HCT116 (cell line): Measurements from ENCODE around the gene KCTD10.

Experiments used
- CBX3 ChIP-seq: IDR thresholded peaks from 2 replicates; pipeline ENCODE4 v1.6.1; 2012; ENCODE audit warnings: low read depth
- ELF1 ChIP-seq: IDR thresholded peaks from 2 replicates; pipeline ENCODE4 v1.6.1; 2012; ENCODE audit warnings: low read depth, borderline replicate concordance
- EZH2 ChIP-seq: fragments of 200-600 bp; sonication (generic); IDR thresholded peaks from 2 replicates; pipeline ENCODE4 v1.6.1; 2017; ENCODE audit warnings: antibody characterized with exemption, mixed run types
- EZH2phosphoT487 ChIP-seq: fragments of 200-600 bp; IDR thresholded peaks from 2 replicates; pipeline ENCODE4 v1.6.1; 2018; ENCODE audit warnings: antibody characterized with exemption, borderline replicate concordance
- POLR2AphosphoS5 ChIP-seq: IDR thresholded peaks from 2 replicates; pipeline ENCODE4 v1.6.1; 2011; ENCODE audit warnings: mild to moderate bottlenecking, low read depth, low read length, moderate library complexity
- ZFX ChIP-seq: fragments of 450-650 bp; IDR thresholded peaks from 2 replicates; pipeline ENCODE4 v1.6.1; 2017
- TF ChIP-seq, protein P1 (sequence below), 3 experiments: fragments of 200-600 bp in 1 of 3; sonication (generic) in 1 of 3; IDR thresholded peaks in 2 of 3; conservative IDR thresholded peaks in 1 of 3; 2 replicates each; pipeline ENCODE4 v1.5.1; 2012 to 2017; ENCODE audit warnings: low read depth in 2 of 3, low read length in 2 of 3, antibody characterized with exemption in 1 of 3, borderline replicate concordance in 1 of 3, control low read depth in 1 of 3, mild to moderate bottlenecking in 1 of 3, mixed read lengths in 1 of 3, mixed run types in 1 of 3, moderate library complexity in 1 of 3; ENCODE audit not compliant: insufficient read depth in 1 of 3
- TF ChIP-seq, protein P2 (sequence below): IDR thresholded peaks from 2 replicates; pipeline ENCODE4 v1.6.1; 2012
- TF ChIP-seq, protein P3 (sequence below): IDR thresholded peaks from 2 replicates; pipeline ENCODE4 v1.6.1; 2012; ENCODE audit warnings: low read depth
- TF ChIP-seq, protein P4 (sequence below): IDR thresholded peaks from 2 replicates; pipeline ENCODE4 v1.6.1; 2011; ENCODE audit warnings: mild to moderate bottlenecking, low read length, moderate library complexity; ENCODE audit not compliant: insufficient replicate concordance; ENCODE audit errors: extremely low read depth
- TF ChIP-seq, protein P5 (sequence below): IDR thresholded peaks from 2 replicates; pipeline ENCODE4 v1.6.1; 2012

DNA sequence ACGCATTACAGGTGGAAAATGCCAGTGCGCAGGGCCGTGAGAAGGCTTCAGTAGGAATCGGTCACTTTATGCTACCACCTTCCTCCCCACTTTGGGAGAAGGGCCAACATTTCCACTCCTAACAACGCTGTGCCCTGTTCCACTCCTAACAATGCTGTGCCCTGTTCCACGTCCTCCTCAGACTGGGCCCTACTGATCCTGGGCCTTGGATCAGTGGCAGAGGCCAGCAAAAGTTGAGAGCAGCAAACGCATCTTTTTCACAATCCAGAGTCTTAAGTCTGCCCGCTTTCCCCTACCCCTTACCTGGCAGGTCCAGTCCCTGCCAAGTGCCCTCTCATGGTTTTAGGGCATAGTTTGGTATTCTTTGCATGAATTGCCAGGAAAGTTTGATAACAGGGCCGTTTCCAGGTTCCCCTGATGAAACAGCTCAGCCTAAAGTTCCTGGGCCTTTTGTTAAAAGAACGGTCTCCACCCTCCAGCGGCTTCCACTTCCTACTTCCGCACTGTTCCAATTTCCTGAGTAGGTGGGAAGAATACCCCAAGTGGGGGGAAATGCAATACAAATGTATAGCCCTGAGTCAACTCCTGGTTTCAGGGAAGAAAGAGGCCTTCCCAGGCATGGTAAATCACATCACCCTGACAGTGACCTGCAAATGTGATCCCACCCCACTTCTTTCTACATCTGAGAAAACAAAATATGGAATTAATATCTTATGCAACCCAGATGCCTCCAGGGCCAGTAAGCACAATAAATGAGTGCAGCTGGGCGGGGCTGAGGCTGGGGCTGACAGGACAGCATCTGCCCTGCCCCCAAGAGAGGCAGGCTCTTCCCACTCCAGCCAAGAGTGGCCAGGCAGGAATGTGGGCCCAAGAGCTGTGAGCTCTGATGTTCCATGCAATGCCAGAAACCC, 15.0 kb downstream of the KCTD10 start:
- TF ChIP-seq, protein P1, sequence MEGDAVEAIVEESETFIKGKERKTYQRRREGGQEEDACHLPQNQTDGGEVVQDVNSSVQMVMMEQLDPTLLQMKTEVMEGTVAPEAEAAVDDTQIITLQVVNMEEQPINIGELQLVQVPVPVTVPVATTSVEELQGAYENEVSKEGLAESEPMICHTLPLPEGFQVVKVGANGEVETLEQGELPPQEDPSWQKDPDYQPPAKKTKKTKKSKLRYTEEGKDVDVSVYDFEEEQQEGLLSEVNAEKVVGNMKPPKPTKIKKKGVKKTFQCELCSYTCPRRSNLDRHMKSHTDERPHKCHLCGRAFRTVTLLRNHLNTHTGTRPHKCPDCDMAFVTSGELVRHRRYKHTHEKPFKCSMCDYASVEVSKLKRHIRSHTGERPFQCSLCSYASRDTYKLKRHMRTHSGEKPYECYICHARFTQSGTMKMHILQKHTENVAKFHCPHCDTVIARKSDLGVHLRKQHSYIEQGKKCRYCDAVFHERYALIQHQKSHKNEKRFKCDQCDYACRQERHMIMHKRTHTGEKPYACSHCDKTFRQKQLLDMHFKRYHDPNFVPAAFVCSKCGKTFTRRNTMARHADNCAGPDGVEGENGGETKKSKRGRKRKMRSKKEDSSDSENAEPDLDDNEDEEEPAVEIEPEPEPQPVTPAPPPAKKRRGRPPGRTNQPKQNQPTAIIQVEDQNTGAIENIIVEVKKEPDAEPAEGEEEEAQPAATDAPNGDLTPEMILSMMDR (IDR thresholded peaks at IDR 0.05 in 2 of 3, conservative IDR thresholded peaks at IDR 0.05 in 1 of 3; ENCODE audit: borderline replicate concordance in 1 of 3, insufficient read depth in 1 of 3, low read depth in 2 of 3, low read length in 2 of 3) = no peak
- TF ChIP-seq, protein P2, sequence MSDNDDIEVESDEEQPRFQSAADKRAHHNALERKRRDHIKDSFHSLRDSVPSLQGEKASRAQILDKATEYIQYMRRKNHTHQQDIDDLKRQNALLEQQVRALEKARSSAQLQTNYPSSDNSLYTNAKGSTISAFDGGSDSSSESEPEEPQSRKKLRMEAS = no peak; the same call in 1 of the 2 replicates
- TF ChIP-seq, protein P3, sequence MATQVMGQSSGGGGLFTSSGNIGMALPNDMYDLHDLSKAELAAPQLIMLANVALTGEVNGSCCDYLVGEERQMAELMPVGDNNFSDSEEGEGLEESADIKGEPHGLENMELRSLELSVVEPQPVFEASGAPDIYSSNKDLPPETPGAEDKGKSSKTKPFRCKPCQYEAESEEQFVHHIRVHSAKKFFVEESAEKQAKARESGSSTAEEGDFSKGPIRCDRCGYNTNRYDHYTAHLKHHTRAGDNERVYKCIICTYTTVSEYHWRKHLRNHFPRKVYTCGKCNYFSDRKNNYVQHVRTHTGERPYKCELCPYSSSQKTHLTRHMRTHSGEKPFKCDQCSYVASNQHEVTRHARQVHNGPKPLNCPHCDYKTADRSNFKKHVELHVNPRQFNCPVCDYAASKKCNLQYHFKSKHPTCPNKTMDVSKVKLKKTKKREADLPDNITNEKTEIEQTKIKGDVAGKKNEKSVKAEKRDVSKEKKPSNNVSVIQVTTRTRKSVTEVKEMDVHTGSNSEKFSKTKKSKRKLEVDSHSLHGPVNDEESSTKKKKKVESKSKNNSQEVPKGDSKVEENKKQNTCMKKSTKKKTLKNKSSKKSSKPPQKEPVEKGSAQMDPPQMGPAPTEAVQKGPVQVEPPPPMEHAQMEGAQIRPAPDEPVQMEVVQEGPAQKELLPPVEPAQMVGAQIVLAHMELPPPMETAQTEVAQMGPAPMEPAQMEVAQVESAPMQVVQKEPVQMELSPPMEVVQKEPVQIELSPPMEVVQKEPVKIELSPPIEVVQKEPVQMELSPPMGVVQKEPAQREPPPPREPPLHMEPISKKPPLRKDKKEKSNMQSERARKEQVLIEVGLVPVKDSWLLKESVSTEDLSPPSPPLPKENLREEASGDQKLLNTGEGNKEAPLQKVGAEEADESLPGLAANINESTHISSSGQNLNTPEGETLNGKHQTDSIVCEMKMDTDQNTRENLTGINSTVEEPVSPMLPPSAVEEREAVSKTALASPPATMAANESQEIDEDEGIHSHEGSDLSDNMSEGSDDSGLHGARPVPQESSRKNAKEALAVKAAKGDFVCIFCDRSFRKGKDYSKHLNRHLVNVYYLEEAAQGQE = no peak
- no peak for TF ChIP-seq EZH2
- no peak for TF ChIP-seq ZFX
- TF ChIP-seq, protein P4, sequence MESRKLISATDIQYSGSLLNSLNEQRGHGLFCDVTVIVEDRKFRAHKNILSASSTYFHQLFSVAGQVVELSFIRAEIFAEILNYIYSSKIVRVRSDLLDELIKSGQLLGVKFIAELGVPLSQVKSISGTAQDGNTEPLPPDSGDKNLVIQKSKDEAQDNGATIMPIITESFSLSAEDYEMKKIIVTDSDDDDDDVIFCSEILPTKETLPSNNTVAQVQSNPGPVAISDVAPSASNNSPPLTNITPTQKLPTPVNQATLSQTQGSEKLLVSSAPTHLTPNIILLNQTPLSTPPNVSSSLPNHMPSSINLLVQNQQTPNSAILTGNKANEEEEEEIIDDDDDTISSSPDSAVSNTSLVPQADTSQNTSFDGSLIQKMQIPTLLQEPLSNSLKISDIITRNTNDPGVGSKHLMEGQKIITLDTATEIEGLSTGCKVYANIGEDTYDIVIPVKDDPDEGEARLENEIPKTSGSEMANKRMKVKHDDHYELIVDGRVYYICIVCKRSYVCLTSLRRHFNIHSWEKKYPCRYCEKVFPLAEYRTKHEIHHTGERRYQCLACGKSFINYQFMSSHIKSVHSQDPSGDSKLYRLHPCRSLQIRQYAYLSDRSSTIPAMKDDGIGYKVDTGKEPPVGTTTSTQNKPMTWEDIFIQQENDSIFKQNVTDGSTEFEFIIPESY = no peak
- no peak for TF ChIP-seq POLR2AphosphoS5
- TF ChIP-seq EZH2phosphoT487 = no peak
- no peak for TF ChIP-seq CBX3
- TF ChIP-seq ELF1 = no peak
- TF ChIP-seq, protein P5, sequence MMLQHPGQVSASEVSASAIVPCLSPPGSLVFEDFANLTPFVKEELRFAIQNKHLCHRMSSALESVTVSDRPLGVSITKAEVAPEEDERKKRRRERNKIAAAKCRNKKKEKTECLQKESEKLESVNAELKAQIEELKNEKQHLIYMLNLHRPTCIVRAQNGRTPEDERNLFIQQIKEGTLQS = no peak
